ENCODE data around the gene HBG1.

DNA sequence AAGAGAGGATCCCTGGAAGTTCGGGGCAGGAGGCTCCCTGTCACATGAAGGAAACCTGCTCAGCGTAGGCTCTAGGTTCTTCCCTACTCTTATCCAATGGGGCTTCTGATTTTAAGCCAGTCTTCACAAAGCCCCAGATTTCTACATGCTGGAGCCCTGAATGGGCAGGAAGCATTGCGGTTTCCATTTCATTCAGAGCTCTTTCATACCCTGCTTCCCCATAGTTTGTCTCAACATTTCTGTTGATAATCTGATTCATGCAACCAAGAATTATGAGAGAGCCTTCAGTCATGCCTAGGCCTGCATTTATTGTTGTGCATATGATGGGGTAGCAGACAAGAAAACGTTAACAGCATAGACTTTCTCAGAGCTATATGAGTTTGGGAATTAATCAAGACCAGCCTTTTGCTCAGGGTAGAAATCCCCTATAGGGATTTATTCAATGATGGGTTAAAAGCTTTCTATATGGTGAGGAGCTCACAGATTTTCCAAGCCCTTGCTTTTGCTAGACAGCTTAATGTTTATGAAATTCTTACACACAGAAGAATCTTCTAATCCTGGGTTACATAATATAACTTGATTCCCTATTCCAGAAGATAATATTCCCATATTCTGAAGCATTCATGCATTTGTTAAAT is 36.2 kb upstream of the HBG1 start:
- TF ChIP-seq, protein P1, sequence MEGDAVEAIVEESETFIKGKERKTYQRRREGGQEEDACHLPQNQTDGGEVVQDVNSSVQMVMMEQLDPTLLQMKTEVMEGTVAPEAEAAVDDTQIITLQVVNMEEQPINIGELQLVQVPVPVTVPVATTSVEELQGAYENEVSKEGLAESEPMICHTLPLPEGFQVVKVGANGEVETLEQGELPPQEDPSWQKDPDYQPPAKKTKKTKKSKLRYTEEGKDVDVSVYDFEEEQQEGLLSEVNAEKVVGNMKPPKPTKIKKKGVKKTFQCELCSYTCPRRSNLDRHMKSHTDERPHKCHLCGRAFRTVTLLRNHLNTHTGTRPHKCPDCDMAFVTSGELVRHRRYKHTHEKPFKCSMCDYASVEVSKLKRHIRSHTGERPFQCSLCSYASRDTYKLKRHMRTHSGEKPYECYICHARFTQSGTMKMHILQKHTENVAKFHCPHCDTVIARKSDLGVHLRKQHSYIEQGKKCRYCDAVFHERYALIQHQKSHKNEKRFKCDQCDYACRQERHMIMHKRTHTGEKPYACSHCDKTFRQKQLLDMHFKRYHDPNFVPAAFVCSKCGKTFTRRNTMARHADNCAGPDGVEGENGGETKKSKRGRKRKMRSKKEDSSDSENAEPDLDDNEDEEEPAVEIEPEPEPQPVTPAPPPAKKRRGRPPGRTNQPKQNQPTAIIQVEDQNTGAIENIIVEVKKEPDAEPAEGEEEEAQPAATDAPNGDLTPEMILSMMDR (IDR thresholded peaks at IDR 0.05), result no peak
- TF ChIP-seq EZH2 (IDR thresholded peaks at IDR 0.05; ENCODE audit: borderline replicate concordance, insufficient read depth, low read depth, low read length, poor library complexity, severe bottlenecking), result no peak
